Measurements from ENCODE around the gene MLLT6.
"Not testable (repeated sequence)": the region's sequence is repeated elsewhere in the genome, so short reads cannot be mapped to it uniquely, and the experiment has no call there.

MLLT6 gene

DNA sequence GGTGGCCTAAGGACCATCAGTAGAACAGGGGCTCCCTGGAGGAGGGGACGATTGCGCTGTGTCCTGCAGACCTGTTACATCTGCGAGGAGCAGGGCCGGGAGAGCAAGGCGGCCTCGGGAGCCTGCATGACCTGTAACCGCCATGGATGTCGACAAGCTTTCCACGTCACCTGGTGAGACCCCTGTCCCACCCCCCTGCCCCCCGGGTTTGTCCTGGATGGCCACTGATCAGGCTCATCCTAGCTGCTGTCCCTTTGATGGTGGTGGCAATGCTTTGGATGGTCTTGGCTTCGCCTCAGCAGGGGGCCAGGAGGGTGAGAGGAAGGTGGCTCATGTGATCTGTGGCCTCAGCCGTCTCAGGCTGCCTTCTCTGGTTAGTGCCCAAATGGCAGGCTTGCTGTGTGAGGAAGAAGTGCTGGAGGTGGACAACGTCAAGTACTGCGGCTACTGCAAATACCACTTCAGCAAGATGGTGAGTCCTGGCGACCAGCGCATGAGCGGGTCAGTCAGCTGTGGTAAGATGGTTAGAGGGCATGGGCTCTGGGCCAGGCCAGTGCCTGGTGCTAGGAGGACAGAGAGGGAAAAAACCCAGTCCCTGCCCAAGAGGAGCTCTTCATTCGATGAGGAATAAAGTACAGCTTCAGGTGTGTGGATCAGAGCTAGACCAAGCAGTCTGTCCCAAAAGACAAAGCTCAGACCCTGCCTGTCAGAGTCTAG is 4.2 kb downstream of the MLLT6 start:
- DNase-seq: no peak

GRCh38 chr17:38709864-38710603 is 5.0 kb downstream of the MLLT6 start:
- DNase-seq: no peak

DNA sequence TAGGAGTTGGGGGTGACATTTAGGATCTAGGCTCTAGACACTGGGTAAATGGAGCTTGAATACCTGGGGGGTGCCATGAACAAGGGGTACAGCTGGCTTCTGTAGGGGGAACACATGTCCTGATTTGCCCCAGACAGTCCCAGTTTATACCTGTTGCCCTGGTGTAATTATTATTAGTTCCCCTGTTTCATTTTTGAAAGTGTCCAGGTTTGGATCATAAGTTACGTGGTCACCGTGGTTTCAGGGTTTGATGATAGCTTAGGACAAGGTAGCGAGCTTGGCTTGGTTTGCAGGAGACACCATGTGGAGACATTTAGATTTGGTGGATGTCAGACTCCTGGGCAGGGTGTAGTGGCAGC is 5.5 kb downstream of the MLLT6 start:
- DNase-seq: no peak

- DNase-seq: no peak
These were observed 5.9 kb downstream of the MLLT6 start for GRCh38 chr17:38710985-38711384.

DNA sequence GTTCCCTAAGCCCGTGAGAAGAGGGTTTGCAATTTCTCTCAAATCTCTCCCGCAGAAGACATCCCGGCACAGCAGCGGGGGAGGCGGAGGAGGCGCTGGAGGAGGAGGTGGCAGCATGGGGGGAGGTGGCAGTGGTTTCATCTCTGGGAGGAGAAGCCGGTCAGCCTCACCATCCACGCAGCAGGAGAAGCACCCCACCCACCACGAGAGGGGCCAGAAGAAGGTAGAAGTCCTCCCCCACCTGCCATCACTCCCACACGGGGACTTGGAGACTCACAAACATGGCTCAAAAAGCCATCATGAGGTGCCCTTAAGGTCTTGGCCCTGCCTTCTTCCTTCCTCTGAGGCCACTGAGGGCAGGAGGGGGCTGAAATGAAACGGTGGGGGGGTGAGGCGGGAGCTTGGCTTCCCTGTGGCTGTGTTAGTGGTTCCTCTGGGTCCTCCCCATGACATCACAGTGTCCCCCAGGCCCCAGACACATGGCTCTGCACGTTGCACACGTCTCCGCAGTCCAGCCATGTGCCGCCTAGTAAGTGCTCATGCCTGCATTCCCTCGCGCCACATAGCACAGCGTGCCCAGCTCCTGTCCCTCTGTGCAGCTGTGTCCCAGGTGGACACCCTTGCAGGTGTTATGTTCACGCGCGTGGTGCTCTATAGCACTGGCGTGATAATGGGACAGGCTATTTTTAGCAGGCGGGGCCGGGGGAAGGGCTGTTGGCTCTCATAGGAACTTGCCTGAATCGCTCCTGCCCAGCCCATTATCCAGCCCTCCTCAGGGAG is 6.9 kb downstream of the MLLT6 start:
- DNase-seq: peak; percentile 25

DNA sequence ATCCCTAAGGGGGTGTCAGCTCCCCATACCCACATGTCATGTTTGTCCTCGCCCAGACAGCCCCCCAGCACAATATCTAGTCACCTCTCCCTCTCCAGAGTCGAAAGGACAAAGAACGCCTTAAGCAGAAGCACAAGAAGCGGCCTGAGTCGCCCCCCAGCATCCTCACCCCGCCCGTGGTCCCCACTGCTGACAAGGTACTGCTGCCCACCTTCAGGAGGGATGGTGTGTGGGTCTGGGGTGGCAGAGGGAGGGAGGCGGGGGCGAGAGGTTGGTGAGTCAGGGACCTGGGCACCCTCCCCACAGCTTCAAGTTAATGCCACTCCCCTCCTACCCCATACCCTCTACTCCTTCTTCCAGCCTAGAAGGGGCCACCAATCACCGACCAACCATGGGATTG is 7.5 kb downstream of the MLLT6 start:
- no peak for DNase-seq

DNA sequence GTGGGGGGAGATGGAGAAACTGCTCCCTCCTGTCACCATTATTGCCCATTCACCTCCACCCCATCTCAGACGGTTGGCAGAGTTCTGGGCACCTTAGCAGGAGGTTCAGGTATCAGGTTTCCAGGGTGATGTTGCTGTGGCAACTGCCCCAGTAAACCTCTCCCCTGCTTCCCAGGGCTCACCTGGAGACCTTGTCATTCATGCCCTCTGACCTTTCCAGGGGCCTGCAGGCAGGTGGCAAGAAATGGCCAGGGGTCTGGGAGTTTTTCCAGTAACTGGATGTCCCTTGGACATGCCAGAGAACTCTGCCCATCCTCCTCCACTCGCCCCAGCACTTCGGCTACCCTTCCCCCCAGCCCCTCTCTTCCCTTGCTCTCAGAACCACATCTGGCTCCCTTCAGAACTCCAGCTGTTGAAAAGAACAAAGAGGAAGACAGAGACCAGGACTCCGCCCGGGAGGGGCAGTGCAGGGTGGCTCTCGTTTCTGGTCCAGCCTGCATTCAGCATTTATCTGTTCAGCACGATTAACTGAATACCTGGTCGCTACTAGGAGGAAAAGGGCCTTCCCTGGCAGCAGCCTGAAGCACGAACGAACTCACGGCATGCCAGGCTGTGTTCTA is 8.5 kb downstream of the MLLT6 start:
- no peak for DNase-seq

GRCh38 chr17:38715216-38715943 is 10.3 kb downstream of the MLLT6 start:
- no peak for DNase-seq

DNA sequence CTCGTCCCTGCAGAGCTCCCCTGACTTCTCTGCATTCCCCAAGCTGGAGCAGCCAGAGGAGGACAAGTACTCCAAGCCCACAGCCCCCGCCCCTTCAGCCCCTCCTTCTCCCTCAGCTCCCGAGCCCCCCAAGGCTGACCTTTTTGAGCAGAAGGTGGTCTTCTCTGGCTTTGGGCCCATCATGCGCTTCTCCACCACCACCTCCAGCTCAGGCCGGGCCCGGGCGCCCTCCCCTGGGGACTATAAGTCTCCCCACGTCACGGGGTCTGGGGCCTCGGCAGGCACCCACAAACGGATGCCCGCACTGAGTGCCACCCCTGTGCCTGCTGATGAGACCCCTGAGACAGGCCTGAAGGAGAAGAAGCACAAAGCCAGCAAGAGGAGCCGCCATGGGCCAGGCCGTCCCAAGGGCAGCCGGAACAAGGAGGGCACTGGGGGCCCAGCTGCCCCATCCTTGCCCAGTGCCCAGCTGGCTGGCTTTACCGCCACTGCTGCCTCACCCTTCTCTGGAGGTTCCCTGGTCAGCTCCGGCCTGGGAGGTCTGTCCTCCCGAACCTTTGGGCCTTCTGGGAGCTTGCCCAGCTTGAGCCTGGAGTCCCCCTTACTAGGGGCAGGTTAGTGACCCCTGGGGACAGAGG is 11.4 kb downstream of the MLLT6 start:
- no peak for DNase-seq

- no peak for DNase-seq
These were observed 12.2 kb downstream of the MLLT6 start for GRCh38 chr17:38717139-38717745.

DNA sequence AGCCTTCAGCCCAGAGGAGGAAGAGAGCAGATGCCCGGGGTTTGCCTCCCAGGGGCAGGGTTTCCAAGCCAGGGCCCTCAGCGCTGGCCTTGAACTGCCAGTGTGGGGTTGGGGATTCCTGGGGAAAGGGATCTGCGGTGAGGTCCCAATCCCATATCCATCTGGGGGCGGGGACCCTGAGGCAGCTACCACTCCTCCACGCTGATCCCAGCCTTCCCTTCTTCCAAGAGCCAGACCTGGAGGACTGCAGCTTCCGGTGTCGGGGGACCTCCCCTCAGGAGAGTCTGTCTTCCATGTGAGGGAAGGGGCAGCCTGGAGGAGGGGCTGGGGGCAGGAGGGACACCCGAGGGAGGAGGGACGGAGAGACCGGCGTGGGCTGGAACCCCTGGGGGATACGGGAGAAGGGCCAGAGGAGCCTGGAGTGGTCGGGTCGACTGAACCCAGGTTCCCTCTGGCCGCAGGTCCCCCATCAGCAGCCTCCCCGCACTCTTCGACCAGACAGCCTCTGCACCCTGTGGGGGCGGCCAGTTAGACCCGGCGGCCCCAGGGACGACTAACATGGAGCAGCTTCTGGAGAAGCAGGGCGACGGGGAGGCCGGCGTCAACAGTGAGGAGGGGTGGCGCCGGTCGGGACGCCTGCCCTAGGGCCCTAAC is 14.3 kb downstream of the MLLT6 start:
- DNase-seq: no peak

DNA sequence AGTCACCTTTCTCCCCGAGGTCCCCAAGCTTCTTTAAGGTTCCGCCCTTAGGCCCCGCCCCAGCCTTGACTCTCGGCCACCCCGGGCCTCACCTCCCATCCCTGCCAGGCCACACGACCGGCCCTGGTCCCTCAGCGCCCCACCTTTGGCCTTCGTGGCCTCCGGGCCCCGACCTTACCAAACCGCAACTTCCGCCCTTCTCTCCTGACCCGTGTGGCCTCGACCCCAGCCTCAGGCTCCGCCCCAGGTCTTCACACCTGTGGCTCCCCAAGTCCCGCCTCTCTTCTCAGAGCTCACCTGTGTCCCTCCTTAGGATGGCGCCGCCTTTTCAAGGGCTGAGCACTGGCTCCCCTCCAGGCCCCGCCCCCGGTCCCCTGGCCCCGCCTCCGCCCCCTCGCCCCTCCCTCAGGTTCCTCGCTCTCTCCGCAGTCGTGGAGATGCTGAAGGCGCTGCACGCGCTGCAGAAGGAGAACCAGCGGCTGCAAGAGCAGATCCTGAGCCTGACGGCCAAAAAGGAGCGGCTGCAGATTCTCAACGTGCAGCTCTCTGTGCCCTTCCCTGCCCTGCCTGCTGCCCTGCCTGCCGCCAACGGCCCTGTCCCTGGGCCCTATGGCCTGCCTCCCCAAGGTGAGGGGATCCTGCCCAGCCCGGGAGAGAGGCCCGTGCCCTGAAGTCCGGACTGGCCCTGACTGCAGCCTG is 15.0 kb downstream of the MLLT6 start:
- no peak for DNase-seq

GRCh38 chr17:38720941-38721340 is 15.9 kb downstream of the MLLT6 start:
- no peak for DNase-seq

DNA sequence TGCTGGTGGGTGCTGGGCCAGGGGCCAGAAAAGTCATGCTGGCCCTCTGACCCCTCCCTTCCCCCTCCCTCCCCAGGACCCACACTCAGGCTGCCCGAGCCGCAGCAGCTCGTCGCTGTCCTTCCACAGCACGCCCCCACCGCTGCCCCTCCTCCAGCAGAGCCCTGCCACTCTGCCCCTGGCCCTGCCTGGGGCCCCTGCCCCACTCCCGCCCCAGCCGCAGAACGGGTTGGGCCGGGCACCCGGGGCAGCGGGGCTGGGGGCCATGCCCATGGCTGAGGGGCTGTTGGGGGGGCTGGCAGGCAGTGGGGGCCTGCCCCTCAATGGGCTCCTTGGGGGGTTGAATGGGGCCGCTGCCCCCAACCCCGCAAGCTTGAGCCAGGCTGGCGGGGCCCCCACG is 16.7 kb downstream of the MLLT6 start:
- DNase-seq: no peak

- DNase-seq: no peak
These were observed 19.4 kb downstream of the MLLT6 start for GRCh38 chr17:38724337-38724988.

GRCh38 chr17:38725066-38725465 is 20.0 kb downstream of the MLLT6 start:
- no peak for DNase-seq

DNA sequence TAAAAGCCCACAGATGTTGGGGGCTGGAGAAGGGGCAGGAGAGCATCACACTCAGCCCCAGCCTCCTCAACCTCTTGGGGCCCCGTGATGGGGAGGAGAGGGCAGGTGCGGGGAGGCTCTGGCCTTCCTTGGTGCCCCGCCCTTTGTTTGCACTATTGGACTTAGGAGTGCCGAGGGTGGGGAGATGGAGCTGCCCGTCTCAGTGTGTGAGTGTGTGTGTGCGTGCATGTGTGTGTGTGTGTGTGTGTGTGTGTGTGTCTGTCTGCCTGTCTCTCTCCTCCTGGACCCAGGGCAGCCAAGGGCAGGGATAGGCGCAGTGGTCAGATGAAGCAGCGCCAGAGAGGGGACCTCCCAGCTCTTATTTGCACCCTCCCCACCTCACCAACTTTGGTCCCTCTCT is 21.1 kb downstream of the MLLT6 start:
- DNase-seq: not testable (repeated sequence)

- DNase-seq: no peak
These were observed 22.7 kb downstream of the MLLT6 start for GRCh38 chr17:38727736-38728135.

DNA sequence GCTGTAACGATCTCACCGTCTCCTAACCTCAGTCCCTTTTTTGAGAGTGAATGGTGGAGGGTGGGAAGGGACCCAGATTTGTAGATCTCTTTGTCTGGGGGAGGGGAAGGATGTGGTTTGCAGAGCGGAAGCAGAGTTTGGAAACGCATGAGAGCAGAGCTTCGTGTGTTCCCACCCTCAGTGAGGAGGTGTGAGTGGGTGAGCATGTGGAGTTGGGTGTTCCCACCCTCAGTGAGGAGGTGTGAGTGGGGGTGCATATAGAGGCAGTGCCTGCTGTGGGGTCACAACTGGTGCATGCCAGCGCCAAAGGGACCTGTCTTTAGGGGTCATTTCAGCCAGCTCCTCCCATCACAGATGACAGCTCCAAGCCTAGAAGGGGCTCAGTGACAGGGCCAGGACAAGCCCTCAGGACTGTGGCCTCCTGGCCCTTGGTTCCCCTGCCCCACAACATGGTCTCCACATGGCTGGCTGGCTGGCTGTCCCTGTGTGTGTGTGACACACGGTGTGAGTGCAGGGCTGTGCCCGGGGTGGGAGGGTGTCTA is 23.3 kb downstream of the MLLT6 start:
- no peak for DNase-seq

Measured in fibroblast of skin of right quadriceps (primary cell).